Osteoblast (primary cell): ENCODE results near the gene RGS14. TPM values are rescaled to one million over a fixed set of nuclear protein-coding genes. Genes with fewer than 3 reads are reported as not detected.
"Not testable (repeated sequence)": the region's sequence is repeated elsewhere in the genome, so short reads cannot be mapped to it uniquely, and the experiment has no call there.

Experiments used
- DNase-seq: peaks from one replicate; pipeline ENCODE4 v3.0.0; 2011; ENCODE audit warnings: low spot score, mixed read lengths; ENCODE audit not compliant: insufficient read length; ENCODE audit errors: missing footprints
- H2AFZ ChIP-seq: 2 replicates; pipeline ENCODE4 v1.6.0; 2011; ENCODE audit warnings: mild to moderate bottlenecking, low read length
- H3K27ac ChIP-seq: 2 replicates; pipeline ENCODE4 v1.5.1; 2011; ENCODE audit warnings: mild to moderate bottlenecking, low read depth, low read length, moderate library complexity
- H3K27me3 ChIP-seq: 2 replicates; pipeline ENCODE4 v1.6.0; 2012; ENCODE audit warnings: mild to moderate bottlenecking, control low read depth, inconsistent platforms, low read length, moderate library complexity; ENCODE audit not compliant: insufficient read depth
- H3K36me3 ChIP-seq: 2 replicates; pipeline ENCODE4 v1.5.1; 2011; ENCODE audit warnings: mild to moderate bottlenecking, low read length, control low read depth, moderate library complexity; ENCODE audit not compliant: insufficient read depth
- H3K4me1 ChIP-seq: 2 replicates; pipeline ENCODE4 v1.5.1; 2011; ENCODE audit warnings: mild to moderate bottlenecking, low read length, control low read depth, moderate library complexity; ENCODE audit not compliant: insufficient read depth
- H3K4me2 ChIP-seq: 2 replicates; pipeline ENCODE4 v1.6.0; 2011; ENCODE audit warnings: mild to moderate bottlenecking, low read length; ENCODE audit not compliant: insufficient read depth
- H3K4me3 ChIP-seq: fragments of 200-600 bp; sonication (generic); 3 replicates; pipeline ENCODE4 v1.5.1; 2012; ENCODE audit warnings: mild to moderate bottlenecking, low read length, inconsistent platforms; ENCODE audit not compliant: insufficient read depth
- H3K79me2 ChIP-seq: 2 replicates; pipeline ENCODE4 v1.6.0; 2012; ENCODE audit warnings: mild to moderate bottlenecking, low read length, control low read depth, inconsistent platforms; ENCODE audit not compliant: insufficient read depth
- H3K9me3 ChIP-seq: 2 replicates; pipeline ENCODE4 v1.5.1; 2011; ENCODE audit warnings: low read depth, low read length, control low read depth
- H4K20me1 ChIP-seq: 2 replicates; pipeline ENCODE4 v1.6.0; 2012; ENCODE audit warnings: mild to moderate bottlenecking, low read length, control low read depth; ENCODE audit not compliant: insufficient read depth
- CTCF ChIP-seq: IDR thresholded peaks from 2 replicates; pipeline ENCODE4 v1.5.1; 2011; ENCODE audit warnings: mild to moderate bottlenecking, low read depth, low read length, moderate library complexity; ENCODE audit errors: extremely low read depth
- total RNA-seq: library from RNA; depleted of rRNA; stranded (reverse); fragments of >200 nt; gene quantifications from 2 replicates; pipeline ENCODE4 v1.2.3, GENCODE V29; 2012

Gene RGS14
- total RNA-seq, 1 donor, result 9.4 TPM

GRCh38 chr5:177372910-177373309, 15.2 kb downstream of the RGS14 start:
- H3K4me1 ChIP-seq, result peaks cover 5% of the 10 kb centered on the region
- no peak overlapping the region for H3K4me2 ChIP-seq
- no peak overlapping the region for H2AFZ ChIP-seq
- no peaks in the 10 kb centered on the region for H4K20me1 ChIP-seq
- no peak for DNase-seq
- no peak overlapping the region for H3K4me3 ChIP-seq
- no peak for TF ChIP-seq CTCF
- H3K27ac ChIP-seq, result no peak overlapping the region
- H3K9me3 ChIP-seq, result no peaks in the 10 kb centered on the region
- H3K36me3 ChIP-seq, result no peaks in the 10 kb centered on the region
- H3K79me2 ChIP-seq, result no peaks in the 10 kb centered on the region
- H3K27me3 ChIP-seq, result peaks cover 6% of the 10 kb centered on the region

GRCh38 chr5:177373806-177374205, 16.1 kb downstream of the RGS14 start:
- Histone ChIP-seq H3K27ac (no peak overlapping the region), H3K79me2 (no peaks in the 10 kb centered on the region), H2AFZ (no peak overlapping the region), H3K36me3 (no peaks in the 10 kb centered on the region), H3K4me3 (no peak overlapping the region), H3K9me3 (no peaks in the 10 kb centered on the region), H3K4me2 (no peak overlapping the region), H3K27me3 (peaks cover 6% of the 10 kb centered on the region), H3K4me1 (peaks cover 5% of the 10 kb centered on the region), H4K20me1 (no peaks in the 10 kb centered on the region)
- no peak for DNase-seq
- no peak for TF ChIP-seq CTCF

GRCh38 chr5:177374211-177374610, 16.5 kb downstream of the RGS14 start:
- TF ChIP-seq CTCF, result no peak
- Histone ChIP-seq H4K20me1 (no peaks in the 10 kb centered on the region), H3K27me3 (peaks cover 6% of the 10 kb centered on the region), H3K9me3 (no peaks in the 10 kb centered on the region), H3K36me3 (no peaks in the 10 kb centered on the region), H3K4me2 (no peak overlapping the region), H2AFZ (no peak overlapping the region), H3K4me1 (peaks cover 6% of the 10 kb centered on the region), H3K27ac (no peak overlapping the region), H3K4me3 (no peak overlapping the region), H3K79me2 (no peaks in the 10 kb centered on the region)
- DNase-seq, result no peak

GRCh38 chr5:177375516-177375915, 17.8 kb downstream of the RGS14 start:
- DNase-seq, H3K4me3 ChIP-seq, H3K4me2 ChIP-seq, H2AFZ ChIP-seq, H3K79me2 ChIP-seq, H3K27me3 ChIP-seq, H3K36me3 ChIP-seq, H3K27ac ChIP-seq, H4K20me1 ChIP-seq, H3K9me3 ChIP-seq: not testable (repeated sequence)
- H3K4me1 ChIP-seq, result peaks cover 11% of the 10 kb centered on the region
